Fibroblast of lung (primary cell): Measurements from ENCODE around the gene DLK1.

Experiments used
- EZH2 ChIP-seq: IDR thresholded peaks from 2 replicates; pipeline ENCODE4 v1.5.1; 2012; ENCODE audit warnings: low read length, control low read depth, mild to moderate bottlenecking; ENCODE audit errors: missing control alignments
- TF ChIP-seq, protein P1 (sequence below), 2 donors: IDR thresholded peaks in 1 of 2; conservative IDR thresholded peaks in 1 of 2; 1 replicate in 1 of 2; 2 replicates in 1 of 2; pipeline ENCODE4 v1.5.1; 2011 to 2012; ENCODE audit warnings: low read length in 2 of 2, control low read depth in 1 of 2, inconsistent platforms in 1 of 2, low read depth in 1 of 2, mild to moderate bottlenecking in 1 of 2

DNA sequence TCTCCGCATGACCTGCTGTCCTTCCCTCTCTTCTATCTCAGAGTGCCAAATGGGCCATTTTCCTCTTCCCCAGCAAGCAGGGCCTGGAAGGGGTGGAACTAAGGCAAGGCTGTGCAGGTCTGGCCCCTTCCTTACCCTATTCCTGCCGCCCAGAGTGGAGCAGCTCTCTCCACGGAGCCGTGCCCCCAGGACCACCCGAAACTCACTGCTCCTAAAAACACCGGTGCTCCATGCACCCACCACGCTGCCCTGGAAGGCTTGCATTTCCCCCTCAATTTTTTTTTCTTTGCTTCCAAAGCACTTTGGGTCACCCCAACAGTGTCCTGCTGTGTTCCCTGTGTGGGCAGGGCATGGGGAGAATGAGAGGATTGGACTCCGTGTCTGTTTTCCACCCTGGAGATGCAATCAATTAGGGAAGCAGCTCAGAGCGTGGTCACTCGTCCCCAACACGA is 50.7 kb downstream of the DLK1 start:
- TF ChIP-seq, protein P1, sequence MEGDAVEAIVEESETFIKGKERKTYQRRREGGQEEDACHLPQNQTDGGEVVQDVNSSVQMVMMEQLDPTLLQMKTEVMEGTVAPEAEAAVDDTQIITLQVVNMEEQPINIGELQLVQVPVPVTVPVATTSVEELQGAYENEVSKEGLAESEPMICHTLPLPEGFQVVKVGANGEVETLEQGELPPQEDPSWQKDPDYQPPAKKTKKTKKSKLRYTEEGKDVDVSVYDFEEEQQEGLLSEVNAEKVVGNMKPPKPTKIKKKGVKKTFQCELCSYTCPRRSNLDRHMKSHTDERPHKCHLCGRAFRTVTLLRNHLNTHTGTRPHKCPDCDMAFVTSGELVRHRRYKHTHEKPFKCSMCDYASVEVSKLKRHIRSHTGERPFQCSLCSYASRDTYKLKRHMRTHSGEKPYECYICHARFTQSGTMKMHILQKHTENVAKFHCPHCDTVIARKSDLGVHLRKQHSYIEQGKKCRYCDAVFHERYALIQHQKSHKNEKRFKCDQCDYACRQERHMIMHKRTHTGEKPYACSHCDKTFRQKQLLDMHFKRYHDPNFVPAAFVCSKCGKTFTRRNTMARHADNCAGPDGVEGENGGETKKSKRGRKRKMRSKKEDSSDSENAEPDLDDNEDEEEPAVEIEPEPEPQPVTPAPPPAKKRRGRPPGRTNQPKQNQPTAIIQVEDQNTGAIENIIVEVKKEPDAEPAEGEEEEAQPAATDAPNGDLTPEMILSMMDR (conservative IDR thresholded peaks at IDR 0.05 in 1 of 2, IDR thresholded peaks at IDR 0.05 in 1 of 2; ENCODE audit: low read depth in 1 of 2, low read length in 2 of 2): no peak
- TF ChIP-seq EZH2: no peak
